Measurements from ENCODE around the gene NOL4L. TPM values are rescaled to one million over a fixed set of nuclear protein-coding genes. Genes with fewer than 3 reads are reported as not detected.

Gene NOL4L
- total RNA-seq, 1 experiment from 2014 or later = 1.4 TPM

DNA sequence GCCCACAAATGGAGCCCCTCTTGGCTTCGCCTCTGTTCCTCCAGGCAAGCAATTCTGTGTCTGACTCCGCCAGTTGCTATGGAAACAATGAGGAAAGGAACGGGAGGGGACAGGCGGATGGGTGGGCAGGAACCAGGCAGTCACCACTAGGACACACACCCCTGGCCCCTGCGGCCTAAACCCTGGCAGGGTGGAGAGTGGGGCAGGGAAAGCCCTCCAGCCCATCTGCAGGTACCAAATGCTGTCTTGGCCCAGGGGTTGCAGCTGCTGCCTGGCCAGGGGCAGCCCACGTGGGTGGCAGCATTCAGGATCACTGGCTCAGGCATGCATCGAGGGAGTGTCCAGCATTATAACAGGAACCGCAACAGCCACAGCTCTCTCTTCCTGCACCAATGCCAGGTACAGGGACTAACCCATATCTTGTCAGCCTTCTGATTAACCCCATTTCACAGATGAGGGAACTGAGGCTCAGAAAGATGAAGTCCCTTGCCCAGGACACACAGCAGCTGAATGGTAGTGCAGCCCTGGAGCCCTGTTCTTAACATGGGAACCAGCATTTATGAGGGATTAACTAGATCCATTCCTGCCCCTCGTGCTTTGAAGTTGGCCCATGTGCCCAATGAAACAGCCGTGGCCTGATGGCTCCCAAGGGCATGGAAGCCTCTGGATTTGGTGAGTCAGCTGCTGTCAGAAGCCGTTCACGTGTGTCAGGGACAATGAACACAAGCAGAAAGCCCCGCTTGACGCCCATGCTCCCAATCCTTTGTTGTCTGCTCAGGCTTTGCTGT, 66.3 kb downstream of the NOL4L start:
- Histone ChIP-seq H3K27ac (ENCODE audit: low read depth, low read length, poor library complexity, severe bottlenecking) (no peak overlapping the region), H3K36me3 (ENCODE audit: insufficient read depth, low read length, poor library complexity, severe bottlenecking) (no peaks in the 10 kb centered on the region), H3K4me1 (ENCODE audit: insufficient read depth, low read length, poor library complexity, severe bottlenecking) (no peaks in the 10 kb centered on the region), H3K4me3 (ENCODE audit: low read depth, low read length, poor library complexity, severe bottlenecking) (no peak overlapping the region), H3K9me3 (ENCODE audit: low read depth, low read length, poor library complexity, severe bottlenecking) (no peaks in the 10 kb centered on the region), H3K27me3 (replicated peaks; ENCODE audit: insufficient read depth, low read depth, low read length, poor library complexity) (no peaks in the 10 kb centered on the region)
- POLR2A ChIA-PET (ENCODE audit: low non-redundant PET) = no interaction called here
- no peak for DNase-seq (ENCODE audit: low spot score)
- CTCF ChIA-PET = interaction anchor here (0.7 kb wide), 1 partner anchor 10 kb away, joined by 3 read pairs; no protein-coding TSS in a partner anchor
- no TSS peak for BruUV-seq (replicated peaks)
- intact Hi-C loops (cut with micrococcal nuclease; ENCODE audit: unreplicated experiment) = no loop called here
- TF ChIP-seq, protein P1, sequence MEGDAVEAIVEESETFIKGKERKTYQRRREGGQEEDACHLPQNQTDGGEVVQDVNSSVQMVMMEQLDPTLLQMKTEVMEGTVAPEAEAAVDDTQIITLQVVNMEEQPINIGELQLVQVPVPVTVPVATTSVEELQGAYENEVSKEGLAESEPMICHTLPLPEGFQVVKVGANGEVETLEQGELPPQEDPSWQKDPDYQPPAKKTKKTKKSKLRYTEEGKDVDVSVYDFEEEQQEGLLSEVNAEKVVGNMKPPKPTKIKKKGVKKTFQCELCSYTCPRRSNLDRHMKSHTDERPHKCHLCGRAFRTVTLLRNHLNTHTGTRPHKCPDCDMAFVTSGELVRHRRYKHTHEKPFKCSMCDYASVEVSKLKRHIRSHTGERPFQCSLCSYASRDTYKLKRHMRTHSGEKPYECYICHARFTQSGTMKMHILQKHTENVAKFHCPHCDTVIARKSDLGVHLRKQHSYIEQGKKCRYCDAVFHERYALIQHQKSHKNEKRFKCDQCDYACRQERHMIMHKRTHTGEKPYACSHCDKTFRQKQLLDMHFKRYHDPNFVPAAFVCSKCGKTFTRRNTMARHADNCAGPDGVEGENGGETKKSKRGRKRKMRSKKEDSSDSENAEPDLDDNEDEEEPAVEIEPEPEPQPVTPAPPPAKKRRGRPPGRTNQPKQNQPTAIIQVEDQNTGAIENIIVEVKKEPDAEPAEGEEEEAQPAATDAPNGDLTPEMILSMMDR (conservative IDR thresholded peaks at IDR 0.05; ENCODE audit: low read depth, low read length) = no peak
- no peak for TF ChIP-seq EZH2 (IDR thresholded peaks at IDR 0.05; ENCODE audit: borderline replicate concordance, low read depth, low read length, poor library complexity, severe bottlenecking)

DNA sequence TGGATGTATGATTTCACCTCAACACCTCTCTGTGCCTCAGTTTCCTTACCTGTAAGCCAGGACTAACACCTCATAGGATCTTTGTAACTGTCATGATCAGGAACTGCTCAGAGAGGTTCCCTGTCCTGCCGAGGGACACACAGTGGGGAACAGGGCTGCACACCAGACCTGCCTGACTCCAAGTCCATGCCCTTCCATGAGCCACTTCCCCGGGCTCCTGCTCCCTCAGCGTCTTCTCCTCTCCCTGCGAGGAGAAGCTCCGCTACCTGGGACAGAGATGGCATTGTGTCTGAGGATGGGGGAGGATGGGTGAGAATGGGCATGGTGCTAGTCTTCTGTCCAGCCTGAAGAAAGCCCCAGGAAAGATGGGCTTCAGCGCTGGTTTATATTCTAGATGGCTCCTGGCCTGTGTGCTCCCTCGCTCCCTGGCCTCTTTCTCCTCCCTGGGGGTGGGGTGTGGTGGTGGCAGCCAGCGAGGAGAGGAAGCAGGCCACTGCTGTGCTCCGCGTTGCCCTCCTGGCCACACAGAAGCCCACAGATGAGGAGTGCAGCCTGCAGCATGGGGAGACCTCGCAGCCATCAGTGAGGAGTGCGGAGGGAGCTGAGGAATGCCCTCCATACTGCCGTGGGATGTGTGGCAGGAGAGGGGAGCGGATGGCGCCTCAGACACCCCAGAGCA, 67.1 kb downstream of the NOL4L start:
- no TSS peak for BruUV-seq (replicated peaks)
- Histone ChIP-seq H3K27ac (ENCODE audit: low read depth, low read length, poor library complexity, severe bottlenecking) (no peak overlapping the region), H3K4me3 (ENCODE audit: low read depth, low read length, poor library complexity, severe bottlenecking) (no peak overlapping the region), H3K27me3 (replicated peaks; ENCODE audit: insufficient read depth, low read depth, low read length, poor library complexity) (no peaks in the 10 kb centered on the region), H3K4me1 (ENCODE audit: insufficient read depth, low read length, poor library complexity, severe bottlenecking) (no peaks in the 10 kb centered on the region), H3K36me3 (ENCODE audit: insufficient read depth, low read length, poor library complexity, severe bottlenecking) (no peaks in the 10 kb centered on the region), H3K9me3 (ENCODE audit: low read depth, low read length, poor library complexity, severe bottlenecking) (no peaks in the 10 kb centered on the region)
- POLR2A ChIA-PET (ENCODE audit: low non-redundant PET) = no interaction called here
- CTCF ChIA-PET = interaction anchor here (0.7 kb wide), 1 partner anchor 9 kb away, joined by 3 read pairs; no protein-coding TSS in a partner anchor
- no peak for TF ChIP-seq EZH2 (IDR thresholded peaks at IDR 0.05; ENCODE audit: borderline replicate concordance, low read depth, low read length, poor library complexity, severe bottlenecking)
- TF ChIP-seq, protein P1 (conservative IDR thresholded peaks at IDR 0.05; ENCODE audit: low read depth, low read length) = no peak
- intact Hi-C loops (cut with micrococcal nuclease; ENCODE audit: unreplicated experiment) = no loop called here
- no peak for DNase-seq (ENCODE audit: low spot score)

DNA sequence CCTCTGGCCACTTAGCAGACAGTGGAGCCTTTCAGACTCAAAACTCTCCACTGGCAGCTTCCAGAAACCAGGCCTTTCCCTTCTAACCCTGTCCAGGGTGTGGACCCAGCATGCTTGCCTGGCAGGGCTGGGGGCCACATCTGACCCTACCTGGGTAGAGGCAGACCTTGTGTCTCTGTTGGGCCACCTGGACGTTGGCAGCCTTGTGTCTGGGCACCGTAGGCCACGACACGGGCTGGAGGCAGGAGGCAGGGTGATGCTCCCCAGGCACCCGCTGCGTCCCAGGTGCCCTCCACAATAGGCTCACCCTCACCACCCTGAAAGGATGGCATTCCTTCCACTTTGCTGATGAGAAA, 67.6 kb downstream of the NOL4L start:
- H3K4me3 ChIP-seq (ENCODE audit: low read depth, low read length, poor library complexity, severe bottlenecking) = no peak overlapping the region
- CTCF ChIA-PET = no interaction called here
- no TSS peak for BruUV-seq (replicated peaks)

More for the DNA sequence above, 67.6 kb downstream of the NOL4L start:
- H3K4me1 ChIP-seq (ENCODE audit: insufficient read depth, low read length, poor library complexity, severe bottlenecking) = no peaks in the 10 kb centered on the region
- DNase-seq (ENCODE audit: low spot score) = no peak
- no peaks in the 10 kb centered on the region for H3K27me3 ChIP-seq (replicated peaks; ENCODE audit: insufficient read depth, low read depth, low read length, poor library complexity)
- intact Hi-C loops (cut with micrococcal nuclease; ENCODE audit: unreplicated experiment) = no loop called here
- H3K27ac ChIP-seq (ENCODE audit: low read depth, low read length, poor library complexity, severe bottlenecking) = no peak overlapping the region
- POLR2A ChIA-PET (ENCODE audit: low non-redundant PET) = no interaction called here
- no peaks in the 10 kb centered on the region for H3K9me3 ChIP-seq (ENCODE audit: low read depth, low read length, poor library complexity, severe bottlenecking)
- no peak for TF ChIP-seq EZH2 (IDR thresholded peaks at IDR 0.05; ENCODE audit: borderline replicate concordance, low read depth, low read length, poor library complexity, severe bottlenecking)
- no peaks in the 10 kb centered on the region for H3K36me3 ChIP-seq (ENCODE audit: insufficient read depth, low read length, poor library complexity, severe bottlenecking)

Data from A673 (cell line).